Fibroblast of lung (primary cell): ENCODE measurements around the gene SLC9A1.

Experiments
- CTCF ChIP-seq, 2 donors: IDR thresholded peaks in 1 of 2; conservative IDR thresholded peaks in 1 of 2; 1 replicate in 1 of 2; 2 replicates in 1 of 2; pipeline ENCODE4 v1.5.1; 2011 to 2012; ENCODE audit warnings: low read length in 2 of 2, control low read depth in 1 of 2, inconsistent platforms in 1 of 2, low read depth in 1 of 2, mild to moderate bottlenecking in 1 of 2
- EZH2 ChIP-seq: IDR thresholded peaks from 2 replicates; pipeline ENCODE4 v1.5.1; 2012; ENCODE audit warnings: low read length, control low read depth, mild to moderate bottlenecking; ENCODE audit errors: missing control alignments

DNA sequence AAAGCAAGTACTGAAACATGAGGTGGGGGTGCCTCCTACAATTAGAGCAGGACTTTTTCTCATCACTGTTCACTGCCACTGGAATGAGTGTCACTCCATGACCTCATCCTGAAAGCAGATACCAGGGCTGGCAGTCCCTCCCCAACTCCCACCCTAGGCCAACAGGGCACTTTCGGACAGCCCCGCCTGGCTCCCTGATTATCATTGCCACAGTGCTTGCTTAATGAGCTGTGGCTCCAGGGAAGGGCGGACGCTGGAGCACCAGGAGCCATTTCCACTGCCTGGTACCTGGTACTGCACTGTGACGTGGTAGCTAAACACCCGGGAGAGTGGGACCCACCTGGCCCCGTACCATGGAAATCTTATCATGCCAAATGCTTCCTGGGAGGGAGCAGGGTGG is 22.3 kb downstream of the SLC9A1 start:
- TF ChIP-seq CTCF (conservative IDR thresholded peaks at IDR 0.05 in 1 of 2, IDR thresholded peaks at IDR 0.05 in 1 of 2; ENCODE audit: low read depth in 1 of 2, low read length in 2 of 2): no peak
- no peak for TF ChIP-seq EZH2
